ENCODE data around the gene KAT2A. TPM values are rescaled to one million over a fixed set of nuclear protein-coding genes. Genes with fewer than 3 reads are reported as not detected.

The KAT2A gene
- total RNA-seq, 1 experiment from 2014 or later: 42.1 TPM

DNA sequence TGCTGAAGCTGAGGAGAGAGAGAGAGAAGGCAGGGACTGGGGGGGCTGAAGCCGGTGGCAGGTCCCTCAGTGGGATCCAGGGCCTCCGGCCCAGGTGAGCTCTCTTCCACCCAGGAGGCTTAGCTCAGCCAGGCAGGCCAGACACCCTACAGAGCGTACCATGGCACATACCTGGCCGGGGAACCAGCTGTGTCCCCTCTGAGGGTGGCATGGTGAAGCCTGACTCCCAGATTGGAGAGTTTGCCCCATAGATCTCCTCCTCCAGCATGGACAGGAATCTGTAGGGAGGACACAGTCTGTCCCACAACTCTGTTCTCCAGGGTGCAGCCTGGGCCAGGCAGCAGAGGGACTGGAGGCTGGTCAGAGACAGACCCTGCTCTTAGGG lies 3.0 kb downstream of the KAT2A start:
- H3K9me3 ChIP-seq (ENCODE audit: insufficient read depth, low read depth): no peaks in the 10 kb centered on the region
- H3K4me3 ChIP-seq: no peak overlapping the region
- H3K4me2 ChIP-seq: no peak overlapping the region
- H4K20me1 ChIP-seq (ENCODE audit: insufficient read depth): 0 out of 2 replicates have a peak, but pooled peaks cover 3% of the 10 kb centered on the region
- BruUV-seq (replicated peaks): no TSS peak
- no peak overlapping the region for H2AFZ ChIP-seq
- peaks cover 10% of the 10 kb centered on the region; the same call in 1 of the 2 replicates for H3F3A ChIP-seq (ENCODE audit: insufficient read depth, low read depth)
- ChIA-PET CTCF (interaction anchor here (0.6 to 0.7 kb wide), 3 partner anchors 101 to 450 kb away, joined by 4 to 11 read pairs (median 4); partner anchors contain the start of gene DNAJC7), POLR2A (ENCODE audit: unreplicated experiment) (interaction anchor here (0.7 kb wide), 1 partner anchor 59 kb away, joined by 16 read pairs; no protein-coding TSS in a partner anchor)
- no peaks in the 10 kb centered on the region for H3K36me3 ChIP-seq (ENCODE audit: low read depth)
- intact Hi-C loops (cut with micrococcal nuclease; ENCODE audit: unreplicated experiment): no loop called here
- TF ChIP-seq CTCF (conservative IDR thresholded peaks at IDR 0.05) (no peak), EZH2 (IDR thresholded peaks at IDR 0.05; ENCODE audit: low read depth) (no peak)
- H3K27me3 ChIP-seq (ENCODE audit: insufficient read depth, low read depth): no peaks in the 10 kb centered on the region
- no peak overlapping the region for H3K27ac ChIP-seq
- DNase-seq: no peak
- H3K9me2 ChIP-seq (ENCODE audit: insufficient read depth): no peaks in the 10 kb centered on the region
- H3K79me2 ChIP-seq (ENCODE audit: low read depth): peaks cover 6% of the 10 kb centered on the region
- no peaks in the 10 kb centered on the region; the same call in 1 of the 2 replicates for H3K4me1 ChIP-seq (replicated peaks; ENCODE audit: insufficient read depth)

DNA sequence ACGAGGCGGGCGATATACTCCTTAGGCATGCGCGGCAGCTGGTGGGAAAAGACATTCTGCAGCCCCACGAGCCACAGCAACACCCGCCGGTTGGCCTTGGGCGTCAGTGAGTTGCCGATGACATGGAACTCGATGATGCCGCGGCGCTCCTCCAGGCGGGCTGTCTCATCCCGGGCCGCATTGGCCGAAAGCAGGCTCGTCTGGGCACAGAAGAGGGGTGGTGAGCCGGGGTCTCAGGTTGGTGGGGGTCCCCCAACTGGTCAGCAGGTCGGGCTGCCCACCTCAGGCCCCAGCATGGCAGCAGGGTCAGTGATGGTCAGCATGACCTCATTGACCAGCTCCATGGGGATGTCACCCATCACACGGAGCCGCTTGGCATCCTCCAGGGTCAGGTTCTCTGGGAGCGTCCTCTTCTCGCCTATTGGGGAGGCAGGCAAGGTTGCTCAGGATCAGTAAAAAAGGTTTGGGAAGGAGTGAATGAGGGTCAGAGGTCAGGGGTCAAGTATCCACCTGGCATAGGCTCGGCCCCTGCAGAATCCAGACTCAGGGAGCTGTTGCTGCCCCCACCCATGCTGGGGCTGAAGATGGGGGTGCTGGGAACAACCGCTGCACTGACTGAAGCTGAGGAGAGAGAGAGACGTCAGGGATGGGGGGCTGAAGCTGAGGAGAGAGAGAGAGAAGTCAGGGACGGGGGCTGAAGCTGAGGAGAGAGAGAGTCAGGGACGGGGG lies 3.6 kb downstream of the KAT2A start:
- H3K79me2 ChIP-seq (ENCODE audit: low read depth): peaks cover 6% of the 10 kb centered on the region
- no peaks in the 10 kb centered on the region for H3K27me3 ChIP-seq (ENCODE audit: insufficient read depth, low read depth)
- no peaks in the 10 kb centered on the region for H3K9me2 ChIP-seq (ENCODE audit: insufficient read depth)
- intact Hi-C loops (cut with micrococcal nuclease; ENCODE audit: unreplicated experiment): loop anchor here (2.0 kb wide), 1 partner anchor 409 kb away; no protein-coding TSS in a partner anchor
- H3K4me2 ChIP-seq: no peak overlapping the region
- no peak overlapping the region for H2AFZ ChIP-seq
- peaks cover 14% of the 10 kb centered on the region; the same call in 1 of the 2 replicates for H3F3A ChIP-seq (ENCODE audit: insufficient read depth, low read depth)
- H3K4me3 ChIP-seq: no peak overlapping the region
- 0 out of 2 replicates have a peak, but pooled peaks cover 3% of the 10 kb centered on the region for H4K20me1 ChIP-seq (ENCODE audit: insufficient read depth)
- POLR2A ChIA-PET (ENCODE audit: unreplicated experiment): interaction anchor here (0.7 kb wide), 1 partner anchor 59 kb away, joined by 16 read pairs; no protein-coding TSS in a partner anchor
- DNase-seq: no peak
- BruUV-seq (replicated peaks): no TSS peak
- no peaks in the 10 kb centered on the region for H3K9me3 ChIP-seq (ENCODE audit: insufficient read depth, low read depth)
- H3K36me3 ChIP-seq (ENCODE audit: low read depth): no peaks in the 10 kb centered on the region
- no peak overlapping the region for H3K27ac ChIP-seq
- no peaks in the 10 kb centered on the region; the same call in 1 of the 2 replicates for H3K4me1 ChIP-seq (replicated peaks; ENCODE audit: insufficient read depth)
- TF ChIP-seq CTCF (conservative IDR thresholded peaks at IDR 0.05) (no peak), EZH2 (IDR thresholded peaks at IDR 0.05; ENCODE audit: low read depth) (no peak)
- CTCF ChIA-PET: interaction anchor here (0.6 to 0.7 kb wide), 3 partner anchors 100 to 450 kb away, joined by 4 to 11 read pairs (median 4); partner anchors contain the start of gene DNAJC7

GRCh38 chr17:42116705-42117396 lies 4.3 kb downstream of the KAT2A start:
- peaks cover 12% of the 10 kb centered on the region; the same call in 1 of the 2 replicates for H3F3A ChIP-seq (ENCODE audit: insufficient read depth, low read depth)
- no peaks in the 10 kb centered on the region; the same call in 1 of the 2 replicates for H3K4me1 ChIP-seq (replicated peaks; ENCODE audit: insufficient read depth)
- no peaks in the 10 kb centered on the region for H3K36me3 ChIP-seq (ENCODE audit: low read depth)
- no peak overlapping the region for H3K4me3 ChIP-seq
- peaks cover 6% of the 10 kb centered on the region for H3K79me2 ChIP-seq (ENCODE audit: low read depth)
- no peak overlapping the region for H3K27ac ChIP-seq
- H3K27me3 ChIP-seq (ENCODE audit: insufficient read depth, low read depth): no peaks in the 10 kb centered on the region
- H3K4me2 ChIP-seq: no peak overlapping the region
- BruUV-seq (replicated peaks): no TSS peak
- H3K9me3 ChIP-seq (ENCODE audit: insufficient read depth, low read depth): no peaks in the 10 kb centered on the region
- intact Hi-C loops (cut with micrococcal nuclease; ENCODE audit: unreplicated experiment): loop anchor here (1.0 to 2.0 kb wide), 3 partner anchors 92 to 410 kb away; no protein-coding TSS in a partner anchor
- H2AFZ ChIP-seq: no peak overlapping the region
- H4K20me1 ChIP-seq (ENCODE audit: insufficient read depth): 0 out of 2 replicates have a peak, but pooled peaks cover 3% of the 10 kb centered on the region
- POLR2A ChIA-PET (ENCODE audit: unreplicated experiment): interaction anchor here (0.7 kb wide), 1 partner anchor 77 kb away, joined by 8 read pairs; no protein-coding TSS in a partner anchor
- no peaks in the 10 kb centered on the region for H3K9me2 ChIP-seq (ENCODE audit: insufficient read depth)
- peak; percentile 65 to 66 for DNase-seq
- CTCF ChIA-PET: no interaction called here
- TF ChIP-seq EZH2 (IDR thresholded peaks at IDR 0.05; ENCODE audit: low read depth): no peak
- TF ChIP-seq CTCF (conservative IDR thresholded peaks at IDR 0.05): peak; percentile 91
